ENCODE data around the gene PRAC1. TPM values are rescaled to one million over a fixed set of nuclear protein-coding genes. Genes with fewer than 3 reads are reported as not detected.

Gene PRAC1
- total RNA-seq, 1 experiment from 2014 or later, result not detected

- Histone ChIP-seq H3K36me3 (ENCODE audit: control insufficient read depth in 1 of 2, insufficient read depth in 2 of 2, low read length in 2 of 2) (no peaks in the 10 kb centered on the region), H3K9me3 (ENCODE audit: control insufficient read depth in 1 of 2, insufficient read depth in 1 of 2, low read depth in 1 of 2, low read length in 2 of 2) (no peaks in the 10 kb centered on the region), H3K9me2 (ENCODE audit: insufficient read depth) (no peaks in the 10 kb centered on the region), H3K4me1 (ENCODE audit: control insufficient read depth in 1 of 2, insufficient read depth in 2 of 2, low read length in 2 of 2) (no peaks in the 10 kb centered on the region), H2AFZ (ENCODE audit: low read depth, low read length, poor library complexity, severe bottlenecking) (no peak overlapping the region), H3K27ac (ENCODE audit: low read depth, low read length) (no peak overlapping the region), H3K79me2 (ENCODE audit: insufficient read depth, low read length) (no peaks in the 10 kb centered on the region), H3K9ac (ENCODE audit: low read length) (no peak overlapping the region), H3K4me3 (replicated peaks in 1 of 2; ENCODE audit: low read depth in 1 of 2, low read length in 2 of 2) (no peak overlapping the region), H3K27me3 (ENCODE audit: insufficient read depth, low read length) (peaks cover 38% of the 10 kb centered on the region; the same call in 1 of the 2 replicates), H4K20me1 (ENCODE audit: insufficient read depth) (no peaks in the 10 kb centered on the region), H3K4me2 (ENCODE audit: low read length) (no peak overlapping the region)
- DNase-seq (ENCODE audit: low read depth, low spot score) (no peak), ATAC-seq (no peak)
- BruUV-seq (replicated peaks), result no TSS peak
- ChIA-PET POLR2A (no interaction called here), RAD21 (ENCODE audit: low non-redundant PET in 1 of 2, low total read pairs in 2 of 2, uncharacterized antibody in 2 of 2, unreplicated experiment in 2 of 2) (interaction anchor here in 1 of 2 experiments (1.3 kb wide), 1 partner anchor 144 kb away, joined by 3 read pairs; no protein-coding TSS in a partner anchor), CTCF (no interaction called here)
- TF ChIP-seq FOSL1 (IDR thresholded peaks at IDR 0.05; ENCODE audit: low read depth) (no peak), ZNF274 (IDR thresholded peaks at IDR 0.05; ENCODE audit: low read depth, low read length) (no peak), CEBPB (IDR thresholded peaks at IDR 0.05; ENCODE audit: low read depth) (no peak)
- intact Hi-C loops (cut with micrococcal nuclease), result no loop called here
Measured at GRCh38 chr17:48734333-48735061, 12.2 kb upstream of the PRAC1 start.

DNA sequence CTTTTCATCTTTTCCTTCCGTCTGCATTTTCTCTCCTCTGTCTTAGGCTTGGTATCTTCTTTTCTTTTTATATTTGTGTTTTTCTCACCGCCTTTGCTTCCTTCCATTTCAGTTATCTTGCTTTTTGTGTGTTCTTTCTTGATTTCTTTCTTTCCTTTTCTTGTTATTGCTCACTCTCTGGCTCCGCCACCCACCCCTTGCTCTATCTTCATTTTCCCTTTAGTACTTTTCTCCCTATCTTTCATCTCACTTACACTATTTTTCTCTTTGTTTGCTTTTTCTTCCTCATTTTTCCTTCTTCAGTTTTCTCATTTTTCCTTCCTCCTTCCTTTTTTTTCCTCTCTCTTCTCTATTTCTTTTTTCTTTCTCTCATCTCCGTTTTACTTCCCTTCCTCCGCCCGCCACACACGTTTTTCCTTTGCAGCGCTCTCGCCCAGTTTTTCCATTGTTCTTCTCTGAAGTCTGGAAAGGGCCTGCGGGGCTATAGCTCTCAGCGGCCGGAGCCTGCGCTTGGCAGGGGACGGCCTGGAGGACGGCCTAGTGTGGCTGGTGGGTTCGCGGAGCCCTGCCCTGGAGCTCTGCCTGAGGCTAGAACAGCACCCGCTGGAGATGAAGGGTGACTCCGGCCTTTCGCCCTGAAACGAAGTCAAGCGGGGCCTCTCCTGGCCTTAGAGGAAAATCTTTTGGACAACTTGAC is 11.5 kb upstream of the PRAC1 start:
- Histone ChIP-seq H4K20me1 (ENCODE audit: insufficient read depth) (no peaks in the 10 kb centered on the region), H3K36me3 (ENCODE audit: control insufficient read depth in 1 of 2, insufficient read depth in 2 of 2, low read length in 2 of 2) (no peaks in the 10 kb centered on the region), H3K9ac (ENCODE audit: low read length) (no peak overlapping the region), H3K9me3 (ENCODE audit: control insufficient read depth in 1 of 2, insufficient read depth in 1 of 2, low read depth in 1 of 2, low read length in 2 of 2) (no peaks in the 10 kb centered on the region), H2AFZ (ENCODE audit: low read depth, low read length, poor library complexity, severe bottlenecking) (no peak overlapping the region), H3K9me2 (ENCODE audit: insufficient read depth) (no peaks in the 10 kb centered on the region), H3K4me2 (ENCODE audit: low read length) (no peak overlapping the region), H3K4me1 (ENCODE audit: control insufficient read depth in 1 of 2, insufficient read depth in 2 of 2, low read length in 2 of 2) (peaks cover 0 to 6% of the 10 kb centered on the region in 2 experiments; a peak in 3 of 4 replicates), H3K27me3 (ENCODE audit: insufficient read depth, low read length) (peaks cover 38% of the 10 kb centered on the region; the same call in 1 of the 2 replicates), H3K4me3 (replicated peaks in 1 of 2; ENCODE audit: low read depth in 1 of 2, low read length in 2 of 2) (no peak overlapping the region), H3K79me2 (ENCODE audit: insufficient read depth, low read length) (no peaks in the 10 kb centered on the region), H3K27ac (ENCODE audit: low read depth, low read length) (no peak overlapping the region)
- ATAC-seq, result no peak
- DNase-seq (ENCODE audit: low read depth, low spot score), result no peak
- ChIA-PET POLR2A (no interaction called here), RAD21 (ENCODE audit: low non-redundant PET in 1 of 2, low total read pairs in 2 of 2, uncharacterized antibody in 2 of 2, unreplicated experiment in 2 of 2) (no interaction called here), CTCF (no interaction called here)
- BruUV-seq (replicated peaks), result no TSS peak
- intact Hi-C loops (cut with micrococcal nuclease), result no loop called here
- TF ChIP-seq, protein P1, sequence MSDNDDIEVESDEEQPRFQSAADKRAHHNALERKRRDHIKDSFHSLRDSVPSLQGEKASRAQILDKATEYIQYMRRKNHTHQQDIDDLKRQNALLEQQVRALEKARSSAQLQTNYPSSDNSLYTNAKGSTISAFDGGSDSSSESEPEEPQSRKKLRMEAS (IDR thresholded peaks at IDR 0.05), result no peak
- TF ChIP-seq FOSL1 (IDR thresholded peaks at IDR 0.05; ENCODE audit: low read depth) (no peak), SRF (IDR thresholded peaks at IDR 0.05; ENCODE audit: low read depth) (no peak), RAD21 (IDR thresholded peaks at IDR 0.05; ENCODE audit: low read depth) (no peak), ELF1 (IDR thresholded peaks at IDR 0.05; ENCODE audit: borderline replicate concordance, low read depth) (no peak), ZNF274 (IDR thresholded peaks at IDR 0.05; ENCODE audit: low read depth, low read length) (no peak), JUND (IDR thresholded peaks at IDR 0.05) (no peak), ZFX (IDR thresholded peaks at IDR 0.05) (no peak), ATF3 (IDR thresholded peaks at IDR 0.05) (no peak), POLR2A (IDR thresholded peaks at IDR 0.05; ENCODE audit: borderline replicate concordance, extremely low read depth, insufficient read depth, insufficient read length) (no peak), CBX3 (IDR thresholded peaks at IDR 0.05; ENCODE audit: low read depth) (no peak), SP1 (IDR thresholded peaks at IDR 0.05; ENCODE audit: low read depth) (no peak), CEBPB (IDR thresholded peaks at IDR 0.05; ENCODE audit: low read depth) (no peak), EZH2 (IDR thresholded peaks at IDR 0.05) (no peak), YY1 (IDR thresholded peaks at IDR 0.05; ENCODE audit: extremely low read depth, insufficient replicate concordance, low read depth, low read length) (no peak), POLR2AphosphoS5 (IDR thresholded peaks at IDR 0.05; ENCODE audit: low read depth, low read length) (no peak)
- TF ChIP-seq, protein P2, sequence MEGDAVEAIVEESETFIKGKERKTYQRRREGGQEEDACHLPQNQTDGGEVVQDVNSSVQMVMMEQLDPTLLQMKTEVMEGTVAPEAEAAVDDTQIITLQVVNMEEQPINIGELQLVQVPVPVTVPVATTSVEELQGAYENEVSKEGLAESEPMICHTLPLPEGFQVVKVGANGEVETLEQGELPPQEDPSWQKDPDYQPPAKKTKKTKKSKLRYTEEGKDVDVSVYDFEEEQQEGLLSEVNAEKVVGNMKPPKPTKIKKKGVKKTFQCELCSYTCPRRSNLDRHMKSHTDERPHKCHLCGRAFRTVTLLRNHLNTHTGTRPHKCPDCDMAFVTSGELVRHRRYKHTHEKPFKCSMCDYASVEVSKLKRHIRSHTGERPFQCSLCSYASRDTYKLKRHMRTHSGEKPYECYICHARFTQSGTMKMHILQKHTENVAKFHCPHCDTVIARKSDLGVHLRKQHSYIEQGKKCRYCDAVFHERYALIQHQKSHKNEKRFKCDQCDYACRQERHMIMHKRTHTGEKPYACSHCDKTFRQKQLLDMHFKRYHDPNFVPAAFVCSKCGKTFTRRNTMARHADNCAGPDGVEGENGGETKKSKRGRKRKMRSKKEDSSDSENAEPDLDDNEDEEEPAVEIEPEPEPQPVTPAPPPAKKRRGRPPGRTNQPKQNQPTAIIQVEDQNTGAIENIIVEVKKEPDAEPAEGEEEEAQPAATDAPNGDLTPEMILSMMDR (IDR thresholded peaks at IDR 0.05 in 2 of 3, conservative IDR thresholded peaks at IDR 0.05 in 1 of 3; ENCODE audit: borderline replicate concordance in 1 of 3, insufficient read depth in 1 of 3, low read depth in 2 of 3, low read length in 2 of 3), result no peak
